Brain pericyte (primary cell): Measurements from ENCODE around the gene TMEM94.

Source experiments
- DNase-seq: peaks from one replicate; pipeline ENCODE4 v3.0.0-alpha.2; 2012; ENCODE audit warnings: low read depth, low spot score

The TMEM94 gene

GRCh38 chr17:75525806-75526554 is 69.5 kb downstream of the TMEM94 start:
- DNase-seq: no peak

GRCh38 chr17:75526555-75527270 is 70.3 kb downstream of the TMEM94 start:
- no peak for DNase-seq

GRCh38 chr17:75530837-75531720 is 74.6 kb downstream of the TMEM94 start:
- no peak for DNase-seq

- no peak for DNase-seq
Measured at GRCh38 chr17:75531721-75532072, 75.3 kb downstream of the TMEM94 start.

- no peak for DNase-seq
Measured at GRCh38 chr17:75535119-75535537, 78.7 kb downstream of the TMEM94 start.

GRCh38 chr17:75535871-75536270 is 79.4 kb downstream of the TMEM94 start:
- DNase-seq: no peak

GRCh38 chr17:75536366-75536765 is 79.9 kb downstream of the TMEM94 start:
- DNase-seq: no peak

GRCh38 chr17:75539967-75540729 is 83.7 kb downstream of the TMEM94 start:
- DNase-seq: no peak

GRCh38 chr17:75540923-75541503 is 84.6 kb downstream of the TMEM94 start:
- no peak for DNase-seq

GRCh38 chr17:75542229-75542628 is 85.8 kb downstream of the TMEM94 start:
- no peak for DNase-seq

- no peak for DNase-seq
Measured at GRCh38 chr17:75542728-75543336, 86.4 kb downstream of the TMEM94 start.

- DNase-seq: no peak
Measured at GRCh38 chr17:75544250-75544649, 87.8 kb downstream of the TMEM94 start.

GRCh38 chr17:75546181-75546580 is 89.7 kb downstream of the TMEM94 start:
- no peak for DNase-seq

- no peak for DNase-seq
Measured at GRCh38 chr17:75547091-75547490, 90.7 kb downstream of the TMEM94 start.

GRCh38 chr17:75548813-75549212 is 92.4 kb downstream of the TMEM94 start:
- DNase-seq: no peak
